GM12892 (cell line): ENCODE results near the gene EPB41L3.

Experiments used
- POLR2A ChIP-seq: IDR thresholded peaks from 2 replicates; pipeline ENCODE4 v1.6.1; 2011; ENCODE audit warnings: low read depth, low read length, control low read depth
- POLR2AphosphoS5 ChIP-seq: IDR thresholded peaks from 2 replicates; pipeline ENCODE4 v1.6.1; 2011; ENCODE audit warnings: low read depth, low read length, control low read depth
- TAF1 ChIP-seq: IDR thresholded peaks from 2 replicates; pipeline ENCODE4 v1.6.1; 2011; ENCODE audit warnings: low read depth, mild to moderate bottlenecking, control low read depth, low read length, borderline replicate concordance

DNA sequence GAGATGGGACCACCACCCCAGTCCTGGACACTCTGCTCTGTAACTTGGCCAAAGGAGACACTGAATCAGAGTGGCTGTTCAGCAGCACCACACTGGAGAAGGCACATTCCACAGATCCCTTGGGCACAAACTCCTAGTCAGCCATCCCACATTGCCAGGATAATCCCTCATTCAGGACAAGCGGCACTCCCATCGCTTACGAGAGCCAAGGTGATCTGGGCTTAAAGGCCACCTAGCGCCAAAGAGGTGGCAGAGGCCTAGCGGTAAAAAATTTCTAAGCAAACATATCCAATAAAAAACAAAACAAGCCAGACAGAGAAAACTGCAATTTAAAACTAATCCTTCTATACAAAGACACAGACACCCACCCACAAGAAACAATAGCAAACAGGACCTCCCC is 62.2 kb downstream of the EPB41L3 start:
- no peak for TF ChIP-seq POLR2A
- TF ChIP-seq POLR2AphosphoS5, result no peak
- no peak for TF ChIP-seq TAF1
